IPS-11a (cell line): Measurements from ENCODE around the gene CHD2.
"Not testable (repeated sequence)": the region's sequence is repeated elsewhere in the genome, so short reads cannot be mapped to it uniquely, and the experiment has no call there.

Source experiments
- H3K4me3 ChIP-seq: one replicate; pipeline ENCODE4 v1.5.1; 2013; ENCODE audit warnings: low read depth, low read length, control low read depth

Gene CHD2

GRCh38 chr15:93007994-93008393 is 107.9 kb downstream of the CHD2 start:
- H3K4me3 ChIP-seq: no peak overlapping the region

GRCh38 chr15:93012786-93013185 is 112.7 kb downstream of the CHD2 start:
- H3K4me3 ChIP-seq: no peak overlapping the region

DNA sequence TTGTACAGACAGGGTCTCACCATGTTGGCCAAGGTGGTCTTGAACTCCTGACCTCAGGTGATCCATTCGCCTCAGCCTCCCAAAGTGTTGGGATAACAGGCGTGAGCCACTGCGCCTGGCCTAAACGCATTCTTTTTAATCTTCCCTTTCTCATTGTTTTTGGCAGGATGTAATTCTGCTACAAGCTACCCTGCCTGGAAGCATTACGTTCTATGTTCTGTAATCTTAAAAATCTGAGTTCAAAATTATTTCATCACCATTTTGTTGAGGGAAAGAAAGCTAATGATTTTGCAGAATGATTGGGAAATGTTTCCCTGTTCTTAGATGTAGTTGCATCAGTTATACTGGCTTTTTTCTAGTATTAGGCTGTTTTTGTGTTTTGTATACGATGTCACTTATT is 117.4 kb downstream of the CHD2 start:
- H3K4me3 ChIP-seq: no peak overlapping the region

DNA sequence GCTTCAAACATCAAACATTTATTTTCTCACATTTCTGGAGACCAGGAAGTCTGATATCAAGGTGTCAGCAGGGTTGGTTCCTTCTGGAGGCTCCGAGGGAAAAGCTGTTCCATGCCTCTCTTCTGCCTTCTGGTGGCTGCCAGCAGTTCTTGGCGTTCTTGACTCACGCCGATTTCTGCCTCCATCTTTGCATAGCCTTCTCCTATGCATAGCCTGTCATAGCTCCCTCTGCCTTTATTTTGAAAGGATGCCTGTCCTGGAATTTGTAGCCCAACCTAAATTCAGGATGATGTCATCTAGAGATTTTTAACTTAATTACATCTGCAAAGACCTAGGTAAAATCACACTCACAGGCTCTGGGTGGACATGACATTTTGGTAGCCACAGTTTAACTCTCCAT is 118.5 kb downstream of the CHD2 start:
- no peak overlapping the region for H3K4me3 ChIP-seq

GRCh38 chr15:93019090-93019489 is 119.0 kb downstream of the CHD2 start:
- H3K4me3 ChIP-seq: no peak overlapping the region

GRCh38 chr15:93019971-93020370 is 119.8 kb downstream of the CHD2 start:
- H3K4me3 ChIP-seq: no peak overlapping the region

DNA sequence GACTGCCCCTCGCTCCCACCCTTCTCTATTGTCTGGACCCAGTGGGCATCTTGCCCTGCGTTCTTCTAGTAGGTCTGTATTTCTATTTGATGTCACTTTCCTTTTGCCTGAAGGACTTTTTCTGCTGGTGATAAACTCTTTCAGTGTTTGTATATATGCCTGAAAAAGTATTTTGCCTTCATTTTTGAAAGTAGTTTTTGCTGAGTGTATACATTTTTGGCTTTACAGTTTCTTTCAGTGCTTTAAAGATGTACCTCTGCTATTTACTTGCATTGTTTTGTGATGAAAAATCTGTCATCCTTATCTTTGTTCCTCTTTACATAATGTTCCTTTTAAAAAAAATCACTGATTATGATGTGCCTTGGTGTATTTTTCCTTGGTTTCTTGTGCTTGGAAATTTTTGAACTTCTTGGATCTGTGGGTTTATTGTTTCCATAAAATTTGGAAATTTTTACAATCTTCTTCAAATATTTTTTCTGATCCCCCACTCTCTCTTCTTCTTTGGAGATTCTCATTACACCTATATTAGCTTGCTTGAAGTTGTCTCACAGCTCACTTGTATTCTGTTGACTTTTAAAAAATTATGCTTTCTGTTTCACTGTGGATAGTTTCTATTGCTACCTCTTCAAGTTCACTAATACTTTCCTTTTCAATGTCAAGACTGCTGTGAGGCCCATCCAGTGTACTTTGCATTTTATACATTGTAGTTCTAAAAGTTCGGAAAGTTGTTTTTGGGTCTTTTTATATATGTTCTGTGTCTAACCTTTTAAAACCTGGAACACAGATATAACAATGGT is 121.0 kb downstream of the CHD2 start:
- no peak overlapping the region for H3K4me3 ChIP-seq

- H3K4me3 ChIP-seq: no peak overlapping the region
Measured at GRCh38 chr15:93024293-93024692, 124.2 kb downstream of the CHD2 start.

DNA sequence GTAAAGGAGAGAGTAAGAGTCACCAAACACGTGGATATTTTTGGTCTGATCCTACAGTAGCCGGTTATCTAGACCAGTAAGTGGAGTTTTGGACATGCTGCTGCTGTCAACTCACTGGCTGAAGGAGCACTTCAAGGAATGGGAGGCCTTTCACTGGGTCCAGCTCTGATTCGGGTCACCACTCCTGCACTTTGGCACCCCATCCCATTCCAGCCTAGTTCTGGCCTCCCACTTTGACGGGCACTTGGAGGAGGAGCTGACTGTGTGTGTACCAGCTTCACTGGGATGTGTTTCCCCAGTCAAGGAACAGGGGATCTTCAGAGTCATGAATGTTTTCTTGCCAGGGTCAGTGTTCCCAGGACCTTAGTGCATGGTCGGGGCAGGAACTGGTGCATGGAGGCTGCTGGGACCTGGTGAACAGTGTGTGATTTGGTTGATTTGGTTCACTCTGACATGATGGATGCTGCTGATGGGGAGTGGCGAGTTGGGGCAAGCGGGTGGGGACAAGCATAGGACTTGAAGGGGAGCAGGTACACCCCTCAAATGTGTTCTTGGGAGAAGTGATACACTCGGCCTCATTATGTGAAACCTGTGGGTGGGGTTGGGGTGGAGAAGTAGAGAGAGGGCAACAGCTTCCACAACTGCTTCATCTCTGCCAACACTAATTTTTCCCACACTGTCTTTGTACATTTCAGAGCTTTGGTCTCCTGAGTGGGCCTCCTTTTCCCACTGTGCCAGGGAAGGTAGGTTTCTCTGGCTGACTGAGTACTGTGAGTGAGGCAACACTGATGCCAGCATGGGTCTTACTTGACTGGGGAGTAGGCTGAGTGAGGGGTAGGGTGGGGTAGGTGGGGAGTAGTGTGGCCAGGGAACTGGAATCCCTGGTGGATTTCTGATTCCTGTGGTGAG is 124.8 kb downstream of the CHD2 start:
- no peak overlapping the region for H3K4me3 ChIP-seq

DNA sequence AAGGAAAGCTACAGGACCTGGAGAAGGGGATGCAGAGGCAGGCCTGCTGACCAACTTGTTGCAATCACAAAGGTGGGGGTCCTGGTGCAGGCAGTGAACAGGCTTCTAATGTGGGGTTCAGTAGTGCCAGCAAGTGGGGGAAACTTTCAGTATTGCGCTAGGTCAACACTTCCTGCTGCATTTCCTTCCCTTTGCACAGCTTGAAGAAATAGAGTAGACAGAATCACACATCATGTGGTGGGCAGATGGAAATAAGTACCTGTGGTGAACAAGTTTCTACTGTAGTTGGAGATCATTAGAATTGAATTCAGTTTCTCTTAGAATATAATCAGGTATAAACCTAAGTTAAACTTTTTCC is 125.5 kb downstream of the CHD2 start:
- H3K4me3 ChIP-seq: no peak overlapping the region

GRCh38 chr15:93026380-93026817 is 126.3 kb downstream of the CHD2 start:
- no peak overlapping the region for H3K4me3 ChIP-seq

DNA sequence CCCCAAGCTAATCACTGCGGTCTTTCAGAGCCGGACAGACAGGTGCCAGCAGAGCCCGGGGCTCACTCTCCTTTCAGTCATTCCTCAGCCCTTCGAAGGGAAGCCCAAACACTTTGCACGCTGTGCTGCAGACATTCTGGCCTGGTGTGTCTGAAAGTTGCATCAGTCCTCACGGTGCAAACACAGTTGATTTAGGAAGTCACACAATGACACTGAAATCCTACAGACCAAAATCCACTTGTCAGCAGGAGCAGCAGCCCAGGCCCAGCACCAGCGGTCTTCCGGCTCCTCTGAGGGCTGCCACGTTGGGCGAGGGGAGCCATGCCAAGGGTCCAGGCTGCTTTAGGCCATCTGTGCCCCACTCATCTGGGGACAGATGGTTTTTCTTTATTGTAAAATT is 127.3 kb downstream of the CHD2 start:
- H3K4me3 ChIP-seq: no peak overlapping the region

- no peak overlapping the region for H3K4me3 ChIP-seq
Measured at GRCh38 chr15:93028111-93028631, 128.0 kb downstream of the CHD2 start.

DNA sequence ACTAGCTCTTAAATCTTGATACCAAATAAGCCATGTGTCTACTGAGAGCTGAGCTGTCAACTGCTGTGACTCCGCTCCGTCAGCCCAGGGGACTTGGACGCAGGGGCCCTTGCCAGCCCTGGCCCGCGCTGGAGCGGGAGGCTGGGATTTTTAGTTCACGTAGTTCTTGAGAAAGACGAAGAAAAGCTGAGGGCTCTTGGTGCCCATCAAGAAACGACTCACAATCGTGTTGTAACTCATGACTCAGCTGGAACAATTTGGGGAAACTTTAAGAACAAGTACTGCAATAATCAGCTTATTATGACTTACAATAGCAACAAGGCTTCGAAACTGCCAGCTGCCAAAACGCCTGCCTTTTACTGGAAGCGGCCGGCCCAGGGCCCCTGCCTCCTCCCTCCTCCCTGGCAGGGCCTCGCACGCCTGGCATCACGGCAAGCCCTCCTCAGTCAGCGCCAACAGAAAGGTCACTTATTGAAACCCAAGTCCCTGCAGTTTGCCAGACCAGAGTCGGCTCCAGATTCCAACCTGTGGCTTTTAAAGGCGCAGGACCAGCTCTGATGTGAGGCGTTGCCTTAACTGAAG is 128.6 kb downstream of the CHD2 start:
- no peak overlapping the region for H3K4me3 ChIP-seq

GRCh38 chr15:93029214-93029835 is 129.2 kb downstream of the CHD2 start:
- H3K4me3 ChIP-seq: no peak overlapping the region

GRCh38 chr15:93029836-93030429 is 129.8 kb downstream of the CHD2 start:
- no peak overlapping the region for H3K4me3 ChIP-seq

DNA sequence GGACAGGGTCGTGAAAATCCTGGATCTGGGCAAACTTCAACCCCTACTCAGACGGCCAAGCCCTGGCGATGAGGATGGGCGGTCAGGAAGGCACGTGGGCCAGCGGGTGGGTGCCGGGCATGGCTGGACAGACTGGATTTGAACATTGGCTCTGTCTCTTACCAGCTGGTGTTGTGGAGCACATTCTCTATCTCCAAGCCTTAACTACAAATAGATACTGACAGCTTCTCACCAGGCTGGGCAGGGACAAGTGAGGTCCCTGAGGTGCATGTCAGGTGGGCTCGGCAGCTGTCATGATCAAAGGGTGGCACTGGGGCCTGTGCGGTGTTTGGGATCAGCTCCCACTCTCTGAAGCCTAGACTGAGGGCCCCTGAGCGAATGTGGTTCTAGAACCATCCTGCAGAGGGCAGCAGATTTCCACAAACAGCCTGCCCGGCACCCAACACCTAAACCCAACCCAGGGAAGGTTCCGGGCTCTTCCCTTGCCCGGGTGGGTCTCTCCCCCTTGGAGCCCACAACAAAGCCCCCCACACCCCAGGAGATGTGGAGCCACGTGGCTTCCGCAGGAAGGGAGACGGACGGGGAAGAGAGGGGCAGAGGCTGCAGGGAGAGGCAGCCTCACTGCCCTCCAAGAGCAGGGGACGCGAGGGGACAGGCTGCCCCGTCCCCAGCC is 130.4 kb downstream of the CHD2 start:
- no peak overlapping the region for H3K4me3 ChIP-seq

GRCh38 chr15:93031103-93031464 is 131.0 kb downstream of the CHD2 start:
- no peak overlapping the region for H3K4me3 ChIP-seq

- not testable (repeated sequence) for H3K4me3 ChIP-seq
Measured at GRCh38 chr15:93031557-93032384, 131.6 kb downstream of the CHD2 start.
